Colonic mucosa (tissue), 4 donors: ENCODE measurements around the gene ZCRB1. TPM values are rescaled to one million over a fixed set of nuclear protein-coding genes. Genes with fewer than 3 reads are reported as not detected.

Experiments used
- DNase-seq: peaks from one replicate; pipeline ENCODE4 v3.0.0-alpha.2; 2020
- H3K27ac ChIP-seq: fragments of 200-600 bp; one replicate; pipeline ENCODE4 v1.8.0; 2021
- H3K27me3 ChIP-seq: fragments of 200-600 bp; one replicate; pipeline ENCODE4 v1.8.0; 2021
- H3K36me3 ChIP-seq: fragments of 200-600 bp; one replicate; pipeline ENCODE4 v1.8.0; 2021
- H3K4me1 ChIP-seq: fragments of 200-600 bp; one replicate; pipeline ENCODE4 v1.8.0; 2021; ENCODE audit warnings: mild to moderate bottlenecking
- H3K4me3 ChIP-seq: fragments of 200-600 bp; one replicate; pipeline ENCODE4 v1.8.0; 2021
- H3K9ac ChIP-seq, 2 donors: one replicate each; pipeline ENCODE4 v1.7.0; 2013; ENCODE audit warnings: control low read depth in 2 of 2, low read depth in 2 of 2, low read length in 2 of 2
- H3K9me3 ChIP-seq: fragments of 200-600 bp; one replicate; pipeline ENCODE4 v1.8.0; 2021
- intact Hi-C: fragments of 100-400 bp; cut with DNase I; formaldehyde crosslinking; loops from one replicate; pipeline ENCODE4 v1.14.1; 2022
- total RNA-seq, 2 donors: library from RNA; stranded (reverse); fragmentation: NEBNext Ultra II Directional in 1 of 2; extraction: Animal tissue kit (Norgen Biotek cat#: 25700) in 1 of 2; gene quantifications; one replicate each; pipeline ENCODE4 v1.2.1, GENCODE V29; 2021
- TF ChIP-seq, protein P1 (sequence below): fragments of 200-600 bp; IDR thresholded peaks from one replicate; pipeline ENCODE4 v1.8.0; 2022; ENCODE audit warnings: antibody characterized with exemption, mild to moderate bottlenecking
- donor health status: healthy.
- donor health status: DM: no; HTN: no; CAD: no.
- donor health status: DM: no; HTN: no; CAD: no.

ZCRB1 gene
- total RNA-seq, 2 donors from 2014 or later = 31.2 to 35.5 TPM

DNA sequence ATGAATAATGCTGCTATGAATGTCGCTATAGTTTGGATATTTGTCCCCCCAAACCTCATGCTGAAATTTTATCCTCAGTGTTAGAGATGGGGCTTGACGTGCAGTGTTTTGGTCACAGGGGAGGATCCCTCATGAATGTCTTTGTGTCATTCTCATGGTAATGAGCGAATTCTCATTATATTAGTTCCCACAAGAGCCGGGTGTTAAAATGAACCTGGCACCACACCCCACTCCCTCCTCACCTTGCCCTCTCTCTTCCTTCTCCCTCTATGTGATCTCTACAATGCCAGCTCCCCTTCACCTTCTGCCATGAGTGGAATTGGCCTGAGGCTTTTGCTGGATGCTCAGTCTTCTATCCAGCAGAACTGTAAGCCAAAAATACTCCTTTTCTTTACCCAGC is 50.4 kb downstream of the ZCRB1 start:
- Histone ChIP-seq H3K36me3 (no peaks in the 10 kb centered on the region), H3K9ac (no peak overlapping the region), H3K4me3 (no peak overlapping the region), H3K27ac (no peak overlapping the region), H3K27me3 (no peaks in the 10 kb centered on the region), H3K9me3 (no peaks in the 10 kb centered on the region), H3K4me1 (no peaks in the 10 kb centered on the region)
- DNase-seq = no peak
- intact Hi-C loops = no loop called here
- TF ChIP-seq, protein P1, sequence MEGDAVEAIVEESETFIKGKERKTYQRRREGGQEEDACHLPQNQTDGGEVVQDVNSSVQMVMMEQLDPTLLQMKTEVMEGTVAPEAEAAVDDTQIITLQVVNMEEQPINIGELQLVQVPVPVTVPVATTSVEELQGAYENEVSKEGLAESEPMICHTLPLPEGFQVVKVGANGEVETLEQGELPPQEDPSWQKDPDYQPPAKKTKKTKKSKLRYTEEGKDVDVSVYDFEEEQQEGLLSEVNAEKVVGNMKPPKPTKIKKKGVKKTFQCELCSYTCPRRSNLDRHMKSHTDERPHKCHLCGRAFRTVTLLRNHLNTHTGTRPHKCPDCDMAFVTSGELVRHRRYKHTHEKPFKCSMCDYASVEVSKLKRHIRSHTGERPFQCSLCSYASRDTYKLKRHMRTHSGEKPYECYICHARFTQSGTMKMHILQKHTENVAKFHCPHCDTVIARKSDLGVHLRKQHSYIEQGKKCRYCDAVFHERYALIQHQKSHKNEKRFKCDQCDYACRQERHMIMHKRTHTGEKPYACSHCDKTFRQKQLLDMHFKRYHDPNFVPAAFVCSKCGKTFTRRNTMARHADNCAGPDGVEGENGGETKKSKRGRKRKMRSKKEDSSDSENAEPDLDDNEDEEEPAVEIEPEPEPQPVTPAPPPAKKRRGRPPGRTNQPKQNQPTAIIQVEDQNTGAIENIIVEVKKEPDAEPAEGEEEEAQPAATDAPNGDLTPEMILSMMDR = no peak

DNA sequence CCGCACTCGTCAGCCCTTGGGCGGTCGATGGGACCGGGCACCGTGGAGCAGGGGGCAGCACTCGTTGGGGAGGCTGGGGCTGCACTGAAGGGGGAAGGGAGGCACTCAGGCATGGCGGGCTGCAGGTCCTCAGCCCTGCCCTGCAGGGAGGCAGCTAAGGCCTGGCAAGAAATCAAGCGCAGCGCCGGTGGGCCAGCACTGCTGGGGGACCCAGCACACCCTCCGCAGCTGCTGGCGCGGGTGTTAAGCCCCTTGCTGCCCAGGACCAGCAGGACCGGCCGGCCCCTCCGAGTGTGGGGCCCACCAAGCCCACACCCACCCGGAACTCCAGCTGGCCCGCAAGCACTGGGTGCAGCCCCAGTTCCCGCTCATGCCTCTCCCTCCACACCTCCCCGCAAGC is 52.2 kb downstream of the ZCRB1 start:
- no peaks in the 10 kb centered on the region for H3K9me3 ChIP-seq
- intact Hi-C loops = no loop called here

DNA sequence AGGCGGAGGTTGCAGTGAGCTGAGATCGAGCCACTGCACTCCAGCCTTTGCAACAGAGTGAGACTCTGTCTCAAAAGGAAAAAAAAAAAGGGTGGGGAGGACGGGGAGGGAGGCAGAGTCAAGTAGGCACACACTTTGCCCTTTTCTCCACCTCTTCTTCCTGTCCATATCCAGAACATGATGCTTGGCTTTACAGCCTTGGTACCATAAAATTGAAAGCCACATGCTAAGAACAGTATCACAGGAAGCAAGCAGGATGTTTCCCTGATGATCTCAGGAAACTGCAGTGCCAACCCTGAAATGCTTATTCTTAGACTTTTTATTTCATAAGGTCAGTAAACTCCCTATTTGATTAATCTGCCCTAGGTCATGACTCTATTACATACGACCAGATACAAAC is 55.3 kb downstream of the ZCRB1 start:
- no peaks in the 10 kb centered on the region for H3K36me3 ChIP-seq
- no peaks in the 10 kb centered on the region for H3K4me1 ChIP-seq
- intact Hi-C loops = no loop called here
- H3K9ac ChIP-seq = no peak overlapping the region
- no peak for DNase-seq
- no peaks in the 10 kb centered on the region for H3K9me3 ChIP-seq
- no peak overlapping the region for H3K27ac ChIP-seq
- H3K4me3 ChIP-seq = no peak overlapping the region
- TF ChIP-seq, protein P1 = no peak
- no peaks in the 10 kb centered on the region for H3K27me3 ChIP-seq

More for the DNA sequence above, 52.2 kb downstream of the ZCRB1 start:
- TF ChIP-seq, protein P1 = no peak
- no peaks in the 10 kb centered on the region for H3K36me3 ChIP-seq
- no peak for DNase-seq
- no peak overlapping the region for H3K27ac ChIP-seq
- no peaks in the 10 kb centered on the region for H3K4me1 ChIP-seq
- H3K9ac ChIP-seq = no peak overlapping the region
- no peak overlapping the region for H3K4me3 ChIP-seq
- H3K27me3 ChIP-seq = no peaks in the 10 kb centered on the region

DNA sequence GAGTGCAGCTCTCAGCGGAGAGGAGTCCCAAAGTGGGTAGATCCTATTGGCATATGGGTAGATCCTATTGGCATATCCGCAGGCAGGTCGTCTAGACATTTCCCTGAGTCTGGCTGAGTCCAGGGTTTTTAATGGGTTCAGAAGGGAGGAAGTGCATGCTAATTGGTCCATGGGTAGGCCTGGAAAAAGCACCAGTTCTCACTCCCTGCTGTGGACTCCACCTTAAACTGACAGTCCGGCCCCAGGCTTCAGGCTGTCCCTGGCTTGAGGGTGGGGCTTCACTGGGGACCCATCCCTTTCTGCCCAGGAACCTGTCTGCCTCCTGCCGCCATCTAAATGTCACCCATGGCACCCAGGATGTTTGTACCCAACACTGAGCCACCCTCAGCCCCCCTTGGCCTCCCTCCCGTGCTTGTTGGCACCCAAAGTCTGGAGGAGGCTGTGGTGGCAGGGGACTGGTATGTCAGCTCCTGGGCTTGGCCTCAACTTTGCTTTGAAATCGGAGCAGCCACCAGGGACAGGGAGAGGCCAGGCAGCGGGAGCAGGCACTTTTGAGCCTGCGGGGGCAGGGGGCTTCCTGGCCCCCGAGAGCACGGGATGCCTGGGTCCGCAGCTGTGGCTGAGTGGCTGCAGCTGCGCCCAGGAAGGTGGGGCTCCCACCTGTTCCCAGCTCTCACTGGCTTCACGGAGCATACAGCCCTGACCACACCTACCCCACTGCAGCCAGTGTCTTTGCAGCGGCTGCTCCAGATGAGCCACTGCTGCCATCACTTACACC is 58.3 kb downstream of the ZCRB1 start:
- TF ChIP-seq, protein P1 = no peak
- Histone ChIP-seq H3K4me1 (no peaks in the 10 kb centered on the region), H3K36me3 (no peaks in the 10 kb centered on the region), H3K9ac (no peak overlapping the region), H3K4me3 (no peak overlapping the region), H3K9me3 (no peaks in the 10 kb centered on the region), H3K27me3 (no peaks in the 10 kb centered on the region), H3K27ac (no peak overlapping the region)
- DNase-seq = no peak
- intact Hi-C loops = no loop called here

DNA sequence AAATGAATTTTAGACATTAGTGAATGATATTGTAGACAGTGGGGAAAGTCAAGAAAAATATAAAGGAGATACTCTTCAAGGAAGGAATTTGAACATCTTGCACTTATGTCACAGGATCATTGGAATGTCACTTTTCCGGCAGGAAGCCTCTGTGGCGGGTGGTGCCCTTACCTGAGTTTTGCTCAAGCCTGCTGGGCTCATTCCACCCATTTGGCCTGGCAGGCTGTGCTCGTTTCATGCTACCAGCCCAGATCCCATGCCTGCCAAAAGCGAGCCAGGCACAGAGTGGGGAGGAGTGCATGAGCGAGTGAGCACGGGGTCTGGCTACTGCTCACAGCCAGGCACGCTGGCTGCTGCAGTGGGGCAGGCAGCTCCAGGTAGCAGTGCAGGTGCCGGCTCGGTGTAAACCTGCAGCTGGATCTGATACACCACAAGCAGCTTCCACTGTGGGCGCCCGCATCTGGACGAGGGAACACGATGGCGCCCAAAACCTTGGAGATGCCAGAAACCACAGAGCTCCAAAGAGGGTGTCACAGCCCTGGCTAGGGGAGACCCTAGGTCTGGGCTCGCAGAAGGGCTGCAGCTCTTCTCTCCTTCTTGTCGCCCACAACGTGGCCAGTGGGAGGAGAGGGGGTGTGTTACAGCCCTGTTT is 59.2 kb downstream of the ZCRB1 start:
- H3K4me1 ChIP-seq = no peaks in the 10 kb centered on the region
- no peak overlapping the region for H3K9ac ChIP-seq
- no peaks in the 10 kb centered on the region for H3K9me3 ChIP-seq
- no peak overlapping the region for H3K4me3 ChIP-seq
- TF ChIP-seq, protein P1 = no peak
- H3K36me3 ChIP-seq = no peaks in the 10 kb centered on the region
- DNase-seq = no peak
- H3K27me3 ChIP-seq = no peaks in the 10 kb centered on the region
- intact Hi-C loops = no loop called here
- H3K27ac ChIP-seq = no peak overlapping the region
